Ovary (tissue), 3 donors: Measurements from ENCODE around the gene KIAA1614.

Experiments
- EP300 ChIP-seq: sonication (generic); formaldehyde crosslinking; IDR thresholded peaks from one replicate; pipeline ENCODE4 v1.6.1; 2017; ENCODE audit warnings: antibody characterized with exemption
- POLR2A ChIP-seq: fragments of 450-650 bp; IDR thresholded peaks from one replicate; pipeline ENCODE4 v1.6.1; 2017; ENCODE audit warnings: antibody characterized with exemption, mild to moderate bottlenecking, moderate library complexity
- TF ChIP-seq, protein P1 (sequence below), 3 donors: fragments of 450-650 bp in 2 of 3; fragments of 200-600 bp in 1 of 3; IDR thresholded peaks; one replicate each; pipeline versions ENCODE4 v1.5.1 to v1.8.0; 2016 to 2022; ENCODE audit warnings: antibody characterized with exemption in 3 of 3, mild to moderate bottlenecking in 1 of 3
- donor health status: DM: no; HTN: no; CAD: no.

DNA sequence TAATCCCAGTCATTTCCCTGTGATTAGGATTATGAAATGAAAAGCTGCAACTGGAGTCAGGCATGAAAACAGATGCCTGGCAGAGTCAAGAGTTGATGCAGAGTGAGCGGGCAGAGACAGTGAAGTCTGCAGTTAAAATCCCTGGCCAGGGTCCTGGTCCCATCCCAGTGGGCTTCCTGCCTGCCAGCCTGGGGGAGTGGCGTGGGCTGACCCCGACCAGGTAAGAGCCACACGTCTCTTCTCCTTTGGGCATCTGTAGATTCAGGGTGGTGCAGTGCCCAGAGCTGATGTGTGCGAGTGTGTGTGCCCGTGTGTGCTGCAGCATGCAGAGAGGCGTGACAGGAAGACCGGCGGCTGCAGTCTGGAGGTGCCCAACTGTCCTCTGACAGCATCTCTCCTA, 6.2 kb upstream of the KIAA1614 start:
- TF ChIP-seq, protein P1, sequence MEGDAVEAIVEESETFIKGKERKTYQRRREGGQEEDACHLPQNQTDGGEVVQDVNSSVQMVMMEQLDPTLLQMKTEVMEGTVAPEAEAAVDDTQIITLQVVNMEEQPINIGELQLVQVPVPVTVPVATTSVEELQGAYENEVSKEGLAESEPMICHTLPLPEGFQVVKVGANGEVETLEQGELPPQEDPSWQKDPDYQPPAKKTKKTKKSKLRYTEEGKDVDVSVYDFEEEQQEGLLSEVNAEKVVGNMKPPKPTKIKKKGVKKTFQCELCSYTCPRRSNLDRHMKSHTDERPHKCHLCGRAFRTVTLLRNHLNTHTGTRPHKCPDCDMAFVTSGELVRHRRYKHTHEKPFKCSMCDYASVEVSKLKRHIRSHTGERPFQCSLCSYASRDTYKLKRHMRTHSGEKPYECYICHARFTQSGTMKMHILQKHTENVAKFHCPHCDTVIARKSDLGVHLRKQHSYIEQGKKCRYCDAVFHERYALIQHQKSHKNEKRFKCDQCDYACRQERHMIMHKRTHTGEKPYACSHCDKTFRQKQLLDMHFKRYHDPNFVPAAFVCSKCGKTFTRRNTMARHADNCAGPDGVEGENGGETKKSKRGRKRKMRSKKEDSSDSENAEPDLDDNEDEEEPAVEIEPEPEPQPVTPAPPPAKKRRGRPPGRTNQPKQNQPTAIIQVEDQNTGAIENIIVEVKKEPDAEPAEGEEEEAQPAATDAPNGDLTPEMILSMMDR (IDR thresholded peaks at IDR 0.05) = no peak
- TF ChIP-seq POLR2A (no peak), EP300 (no peak)
